SK-N-SH (cell line): ENCODE measurements around the gene E2F3. TPM values are rescaled to one million over a fixed set of nuclear protein-coding genes. Genes with fewer than 3 reads are reported as not detected.

Experiments used
- CTCF ChIA-PET: fragments of 300-600, 350-600 bp; formaldehyde crosslinking; extraction: SDS; loops from one replicate; lab custom pipeline; 2021; lab: Yijun Ruan, JAX
- POLR2A ChIA-PET: fragments of 350-600 bp; sonication (Branson Sonifier 250); formaldehyde crosslinking; extraction: SDS; loops from one replicate; lab custom pipeline; 2020; ENCODE audit warnings: antibody characterized with exemption, inconsistent platforms; lab: Yijun Ruan, JAX
- DNase-seq: peaks from one replicate; pipeline ENCODE4 v3.0.0; 2012
- H2AFZ ChIP-seq: fragments of 200-600 bp; sonication (generic); 2 replicates; pipeline ENCODE4 v1.8.1; 2016; ENCODE audit warnings: antibody characterized with exemption, mild to moderate bottlenecking, low read depth
- H3F3A ChIP-seq: fragments of 200-600 bp; sonication (generic); replicated peaks from 2 replicates; pipeline ENCODE3; 2016; ENCODE audit warnings: antibody characterized with exemption, mild to moderate bottlenecking; ENCODE audit not compliant: insufficient read depth
- H3K27ac ChIP-seq, 2 experiments: fragments of 200-500 bp in 1 of 2; fragments of 200-600 bp in 1 of 2; sonication (Bioruptor generic) in 1 of 2; sonication (generic), shearing (Covaris generic) in 1 of 2; 2 replicates each; pipeline versions ENCODE4 v1.5.1 to v1.6.1; 2014 to 2016; ENCODE audit warnings: low read depth in 2 of 2, inconsistent platforms in 1 of 2, low read length in 1 of 2, mild to moderate bottlenecking in 1 of 2, mixed read lengths in 1 of 2
- H3K27me3 ChIP-seq: fragments of 200-600 bp; sonication (generic), shearing (Covaris generic); 2 replicates; pipeline ENCODE4 v1.6.1; 2016; ENCODE audit warnings: mixed run types; ENCODE audit not compliant: insufficient read depth
- H3K36me3 ChIP-seq, 2 experiments: fragments of 200-500 bp in 1 of 2; fragments of 200-600 bp in 1 of 2; sonication (Bioruptor generic) in 1 of 2; sonication (generic) in 1 of 2; replicated peaks in 1 of 2; 2 replicates each; pipeline versions ENCODE3 to v1.5.1; 2014 to 2016; ENCODE audit warnings: low read length in 1 of 2, mild to moderate bottlenecking in 1 of 2; ENCODE audit not compliant: insufficient read depth in 2 of 2, control insufficient read depth in 1 of 2
- H3K4me1 ChIP-seq, 2 experiments: fragments of 200-500 bp in 1 of 2; fragments of 200-600 bp in 1 of 2; sonication (Bioruptor generic) in 1 of 2; sonication (generic), shearing (Covaris generic) in 1 of 2; 2 replicates each; pipeline versions ENCODE4 v1.5.1 to v1.6.1; 2014 to 2016; ENCODE audit warnings: low read depth in 1 of 2, low read length in 1 of 2, mixed run types in 1 of 2; ENCODE audit not compliant: insufficient read depth in 2 of 2, control insufficient read depth in 1 of 2
- H3K4me2 ChIP-seq: fragments of 200-600 bp; sonication (generic), shearing (Covaris generic); 2 replicates; pipeline ENCODE4 v1.6.1; 2017; ENCODE audit warnings: mixed run types
- H3K4me3 ChIP-seq, 2 experiments: fragments of 200-500 bp in 1 of 2; fragments of 200-600 bp in 1 of 2; sonication (Bioruptor generic) in 1 of 2; sonication (generic), shearing (Covaris generic) in 1 of 2; 2 replicates each; pipeline versions ENCODE4 v1.5.1 to v1.8.1; 2014 to 2016; ENCODE audit warnings: low read depth in 2 of 2, inconsistent platforms in 1 of 2, low read length in 1 of 2, mild to moderate bottlenecking in 1 of 2, mixed read lengths in 1 of 2, moderate library complexity in 1 of 2
- H3K79me2 ChIP-seq: fragments of 200-600 bp; sonication (generic); 2 replicates; pipeline ENCODE4 v1.8.1; 2017; ENCODE audit warnings: mild to moderate bottlenecking; ENCODE audit not compliant: insufficient read depth
- H3K9ac ChIP-seq: fragments of 200-600 bp; sonication (generic); 2 replicates; pipeline ENCODE4 v1.6.1; 2017; ENCODE audit warnings: mixed run types
- H3K9me2 ChIP-seq: fragments of 200-600 bp; sonication (generic); 2 replicates; pipeline ENCODE4 v1.6.1; 2017; ENCODE audit warnings: mixed run types
- H3K9me3 ChIP-seq: fragments of 200-600 bp; sonication (generic); 2 replicates; pipeline ENCODE4 v1.6.1; 2017; ENCODE audit warnings: mixed run types, mild to moderate bottlenecking, moderate library complexity
- H4K20me1 ChIP-seq: fragments of 200-600 bp; sonication (generic); 2 replicates; pipeline ENCODE4 v1.6.1; 2017; ENCODE audit warnings: mild to moderate bottlenecking, mixed run types; ENCODE audit not compliant: insufficient read depth
- CTCF ChIP-seq: fragments of 200-600 bp; sonication (generic); IDR thresholded peaks from 2 replicates; pipeline ENCODE4 v1.6.1; 2017; ENCODE audit warnings: antibody characterized with exemption, mild to moderate bottlenecking, moderate library complexity
- ELF1 ChIP-seq: IDR thresholded peaks from 2 replicates; pipeline ENCODE4 v1.4.0; 2012
- FOSL2 ChIP-seq: IDR thresholded peaks from 2 replicates; pipeline ENCODE4 v1.4.0; 2012; ENCODE audit warnings: low read depth, mild to moderate bottlenecking, moderate library complexity, borderline replicate concordance
- FOXJ3 ChIP-seq: sonication (generic); formaldehyde crosslinking; IDR thresholded peaks from 2 replicates; pipeline ENCODE4 v1.5.1; 2020; ENCODE audit warnings: mild to moderate bottlenecking, missing genetic modification reagents
- GABPA ChIP-seq: IDR thresholded peaks from 2 replicates; pipeline ENCODE4 v1.4.0; 2012; ENCODE audit warnings: low read depth, mild to moderate bottlenecking
- GATA2 ChIP-seq: sonication (generic); formaldehyde crosslinking; IDR thresholded peaks from 2 replicates; pipeline ENCODE4 v1.5.0; 2020; ENCODE audit warnings: mild to moderate bottlenecking, missing genetic modification reagents
- NFIC ChIP-seq: IDR thresholded peaks from 2 replicates; pipeline ENCODE4 v1.4.0; 2012; ENCODE audit warnings: borderline replicate concordance
- NRF1 ChIP-seq: IDR thresholded peaks from 2 replicates; pipeline ENCODE4 v1.6.1; 2012; ENCODE audit warnings: low read depth, mild to moderate bottlenecking, low read length
- REST ChIP-seq: IDR thresholded peaks from 2 replicates; pipeline ENCODE4 v1.6.1; 2012; ENCODE audit warnings: mild to moderate bottlenecking, low read depth, low read length, moderate library complexity
- SMC3 ChIP-seq: IDR thresholded peaks from 2 replicates; pipeline ENCODE4 v1.6.1; 2012; ENCODE audit warnings: low read depth, low read length, improper control_type of control experiment
- TEAD4 ChIP-seq: IDR thresholded peaks from 2 replicates; pipeline ENCODE4 v1.4.0; 2012; ENCODE audit warnings: mild to moderate bottlenecking, borderline replicate concordance; ENCODE audit not compliant: insufficient read depth
- WGBS: methylation state at CpG from one replicate; pipeline ENCODE4 v1.1.6; 2017; ENCODE audit warnings: low lambda C conversion rate; 5-methylcytosine and 5-hydroxymethylcytosine counted together
- polyA plus RNA-seq, 3 experiments: library from polyadenylated mRNA; depleted of rRNA; stranded (reverse); fragments of >200 nt; gene quantifications; 2 replicates each; pipeline ENCODE4 v1.2.3, GENCODE V29; 2012

Gene E2F3
- polyA plus RNA-seq, 1 of the 3 experiments (the other 2 are of a cell fraction) = 12.7 TPM

- TF ChIP-seq CTCF (no peak), SMC3 (no peak), FOXJ3 (CRISPR knock-in tag) (no peak), NFIC (no peak), ELF1 (peak; percentile 62), GABPA (no peak; the same call in 1 of the 2 replicates), TEAD4 (no peak), REST (peak; percentile 29; the same call in 1 of the 2 replicates)
- TF ChIP-seq, all 33 proteins: peak for 16
These were observed at the start of gene E2F3 (continued) for GRCh38 chr6:20401205-20402091.

- Histone ChIP-seq H3K4me2 (no peak overlapping the region), H3K4me3 (no peak overlapping the region), H3F3A (no peaks in the 10 kb centered on the region)
- TF ChIP-seq NRF1 (no peak), FOSL2 (no peak), GATA2 (no peak)
- TF ChIP-seq, all 33 proteins: peak for 0
- Histone ChIP-seq H3K27me3 (no peaks in the 10 kb centered on the region), H2AFZ (no peak overlapping the region), H3K79me2 (no peaks in the 10 kb centered on the region), H3K36me3 (no peaks in the 10 kb centered on the region), H3K27ac (no peak overlapping the region), H3K9ac (no peak overlapping the region), H4K20me1 (no peaks in the 10 kb centered on the region), H3K9me3 (no peaks in the 10 kb centered on the region), H3K4me1 (no peaks in the 10 kb centered on the region), H3K9me2 (no peaks in the 10 kb centered on the region)
- 50% methylated on average over 4 of the region's 4 CpGs for WGBS
- CTCF ChIA-PET = interaction anchor here (1.2 kb wide), 1 partner anchor 22 kb away, joined by 3 read pairs; no protein-coding TSS in a partner anchor
- no peak for DNase-seq
- POLR2A ChIA-PET = no interaction called here
These were observed 49.3 kb upstream of the E2F3 start for GRCh38 chr6:20352346-20352745.
